Tracheal epithelial cell (primary cell): ENCODE measurements around the gene ZNF618. TPM values are rescaled to one million over a fixed set of nuclear protein-coding genes. Genes with fewer than 3 reads are reported as not detected.

Experiments
- total RNA-seq: library from RNA; depleted of rRNA; stranded (reverse); fragments of >200 nt; gene quantifications from 2 replicates; pipeline ENCODE4 v1.2.1, GENCODE V29; 2014

The ZNF618 gene
- total RNA-seq: 1.7 and 3.0 TPM in 2 replicates

DNA sequence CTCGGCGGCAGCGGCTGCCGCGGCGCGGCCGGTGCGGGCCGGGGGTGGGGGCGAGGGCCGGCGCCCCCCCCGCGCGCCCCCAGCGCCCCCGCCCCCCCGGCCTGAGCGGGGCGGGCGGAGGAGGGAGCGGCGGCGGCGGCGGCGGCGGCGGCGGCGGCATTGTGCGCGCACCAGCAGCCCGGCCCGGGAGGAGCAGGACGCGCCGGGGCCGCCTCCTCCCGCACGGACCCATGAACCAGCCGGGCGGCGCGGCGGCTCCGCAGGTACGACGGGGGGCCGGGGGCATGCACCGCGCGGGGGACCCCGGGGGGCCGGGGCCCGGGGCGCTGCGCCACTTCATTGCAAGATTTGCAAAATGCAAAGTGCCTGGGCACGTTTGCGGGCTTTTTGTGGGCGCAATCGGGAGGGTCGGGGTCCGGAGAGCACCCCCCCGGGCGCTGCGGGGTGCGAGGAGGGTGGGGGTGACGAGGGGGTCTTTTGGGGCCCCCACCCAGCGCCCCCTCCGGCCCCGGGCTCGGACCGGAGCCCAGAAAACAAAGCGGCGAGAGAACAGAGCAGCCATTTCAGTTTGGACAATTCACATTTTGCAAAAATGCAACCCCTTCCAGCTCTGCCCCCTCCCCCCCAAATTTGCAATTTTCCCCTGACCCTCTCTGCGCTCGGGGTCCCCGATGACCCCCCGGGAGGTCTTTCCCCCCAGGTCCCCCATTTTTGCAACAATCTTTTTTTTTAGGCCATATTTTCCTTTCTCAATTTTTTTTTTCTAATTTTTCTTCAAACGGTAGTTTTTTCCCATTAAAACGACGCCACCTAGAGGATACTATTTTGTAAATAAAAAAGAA is at the start of gene ZNF618:
TSS of gene ZNF618 (plus strand) at position 159 of the 842 bp plus-strand sequence. CDS start at position 231, 72 bp downstream.

GRCh38 chr9:114078021-114078780 is 202.1 kb downstream of the ZNF618 start, which contains the start of gene AMBP:
Gene AMBP (minus strand): TSS chr9:114078300. CDS start chr9:114078209, 91 bp downstream.

DNA sequence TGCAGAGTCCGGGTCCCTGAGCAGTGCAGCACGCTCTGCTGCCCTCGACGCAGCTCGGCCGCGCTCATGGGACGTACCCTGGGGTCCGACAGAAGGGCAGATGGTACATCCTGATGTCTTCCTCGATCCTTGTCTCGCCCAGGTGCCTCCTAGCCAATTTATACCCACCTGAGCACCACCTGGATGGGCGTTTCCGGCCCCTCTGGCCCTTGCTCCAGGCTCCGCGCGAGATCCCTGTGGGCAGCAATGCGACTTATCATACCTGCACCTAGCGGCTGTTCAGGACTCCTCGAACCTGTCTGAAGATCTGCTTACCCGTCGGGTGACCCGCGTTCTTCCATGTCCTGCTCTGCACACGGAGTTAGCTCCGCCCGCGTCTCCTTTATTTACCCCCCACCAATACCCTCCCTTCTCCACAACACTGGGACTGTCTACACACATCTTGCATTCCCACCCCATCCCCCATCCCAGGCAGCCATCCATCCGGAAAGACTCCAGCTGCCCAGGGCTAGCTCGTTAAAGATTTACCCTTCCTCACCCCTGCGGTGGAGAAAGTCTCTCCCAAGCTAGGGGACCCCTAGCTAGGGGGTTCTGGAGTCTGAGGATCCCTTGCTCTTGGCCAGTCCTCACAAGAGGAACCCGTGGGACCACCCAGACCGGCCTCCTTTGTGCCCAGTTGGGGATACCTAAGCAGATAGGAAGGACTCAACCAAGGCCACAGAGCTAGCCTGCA is 223.0 kb downstream of the ZNF618 start, which contains the start of gene KIF12:
TSS of gene KIF12 (minus strand) at position 357 of the 733 bp plus-strand sequence. CDS start at position 341, 16 bp downstream.

Other genes with a start within 250 kb of the ZNF618 start
- 0.24 TPM in 1 of 2 replicates, not detected in the other for gene AMBP, start 202.0 kb downstream of the ZNF618 start, total RNA-seq
- gene KIF12, start 223.0 kb downstream of the ZNF618 start, total RNA-seq: 2.4 TPM in 1 of 2 replicates, not detected in the other